GM19328 (cell line): Measurements from ENCODE around the gene SLC16A8.

Source experiments
- ATAC-seq: cut with Tn5 transposase; IDR thresholded peaks from one replicate; pipeline ENCODE4 v1.9.1; 2021; ENCODE audit warnings: mild to moderate bottlenecking, moderate library complexity; ENCODE audit not compliant: unreplicated experiment

Gene SLC16A8

DNA sequence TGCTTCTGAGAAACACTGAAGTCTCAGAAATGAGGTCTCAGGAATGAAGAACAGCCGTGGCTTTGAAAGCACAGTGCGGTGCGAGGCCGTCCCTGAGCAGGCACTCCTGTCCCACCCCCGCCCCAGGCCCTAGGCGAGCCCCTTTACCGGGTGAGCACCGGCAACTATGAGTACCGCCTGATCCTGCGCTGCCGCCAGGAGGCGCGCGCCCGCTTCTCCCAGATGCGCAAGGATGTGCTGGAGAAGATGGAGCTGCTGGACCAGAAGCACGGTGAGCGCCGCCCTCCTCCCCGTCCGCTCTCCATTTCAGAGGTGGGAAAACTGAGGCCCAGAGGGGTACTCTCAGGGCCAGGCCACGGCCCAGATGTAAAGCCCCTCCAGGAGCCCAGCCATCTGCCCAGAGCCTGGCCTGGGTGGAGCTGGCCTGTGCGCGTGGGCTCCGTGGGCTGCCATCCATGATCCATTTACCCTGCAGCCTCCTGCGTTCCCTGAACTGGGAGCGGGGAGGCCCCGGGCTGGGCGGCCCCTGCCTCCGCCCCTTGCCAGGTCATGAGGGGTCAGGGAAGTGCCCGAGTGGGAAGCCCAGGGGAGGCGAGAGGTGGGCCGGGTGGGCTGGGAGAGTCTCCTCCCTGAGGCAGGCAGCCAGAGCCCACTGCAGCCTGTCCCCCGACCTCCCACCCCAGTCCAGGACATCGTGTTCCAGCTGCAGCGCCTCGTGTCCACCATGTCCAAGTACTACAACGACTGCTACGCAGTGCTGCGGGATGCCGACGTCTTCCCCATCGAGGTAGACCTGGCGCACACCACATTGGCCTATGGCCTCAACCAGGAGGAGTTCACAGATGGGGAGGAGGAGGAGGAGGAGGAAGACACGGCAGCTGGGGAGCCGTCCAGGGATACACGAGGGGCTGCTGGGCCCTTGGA lies 9.5 kb downstream of the SLC16A8 start:
- no peak for ATAC-seq

DNA sequence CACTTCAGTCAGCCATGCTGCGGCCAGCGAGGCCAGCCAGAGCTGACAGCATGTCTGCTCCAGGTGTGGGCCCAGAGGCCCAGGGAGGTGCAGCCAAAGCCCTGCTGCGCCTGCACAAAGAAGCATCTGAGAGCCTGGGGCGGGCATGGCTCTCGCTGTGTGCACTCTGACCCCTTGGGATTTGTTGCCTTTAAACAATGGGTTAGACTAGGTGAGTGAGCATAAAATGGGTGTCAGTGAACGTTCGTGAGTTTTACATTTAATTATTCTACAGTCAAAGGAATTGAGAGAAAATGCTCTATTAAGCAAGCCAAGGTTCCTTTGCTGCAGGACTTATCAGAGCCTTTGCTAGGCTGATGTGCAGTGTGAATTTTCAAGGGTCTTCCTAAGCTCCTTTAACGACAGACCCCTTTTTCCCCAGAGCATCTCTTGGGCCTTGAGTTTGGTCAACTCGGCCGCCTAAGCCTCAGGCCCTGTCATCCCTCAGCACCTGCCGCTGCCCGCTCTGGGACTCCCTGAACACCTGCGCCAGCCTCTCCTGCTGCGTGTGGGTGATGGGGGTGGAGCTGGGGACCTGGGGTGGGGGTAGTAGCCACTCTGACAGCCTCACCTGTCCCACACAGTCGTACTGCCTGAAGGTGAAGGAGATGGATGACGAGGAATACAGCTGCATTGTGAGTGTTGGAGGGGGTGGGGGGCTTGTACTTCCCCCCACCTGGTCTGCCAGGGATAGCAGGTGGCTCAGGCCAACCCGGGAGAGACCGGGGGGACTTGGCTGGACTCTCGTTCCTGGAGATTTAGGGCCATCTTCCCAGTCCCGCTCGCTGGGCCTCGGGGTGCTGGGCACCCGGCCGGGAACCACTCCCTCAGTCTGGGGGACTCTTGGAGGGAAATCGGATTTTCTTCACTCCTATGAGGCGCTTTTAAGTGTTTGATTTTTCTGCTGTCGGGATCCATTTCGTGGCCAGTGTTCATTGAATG lies 10.5 kb downstream of the SLC16A8 start:
- no peak for ATAC-seq

DNA sequence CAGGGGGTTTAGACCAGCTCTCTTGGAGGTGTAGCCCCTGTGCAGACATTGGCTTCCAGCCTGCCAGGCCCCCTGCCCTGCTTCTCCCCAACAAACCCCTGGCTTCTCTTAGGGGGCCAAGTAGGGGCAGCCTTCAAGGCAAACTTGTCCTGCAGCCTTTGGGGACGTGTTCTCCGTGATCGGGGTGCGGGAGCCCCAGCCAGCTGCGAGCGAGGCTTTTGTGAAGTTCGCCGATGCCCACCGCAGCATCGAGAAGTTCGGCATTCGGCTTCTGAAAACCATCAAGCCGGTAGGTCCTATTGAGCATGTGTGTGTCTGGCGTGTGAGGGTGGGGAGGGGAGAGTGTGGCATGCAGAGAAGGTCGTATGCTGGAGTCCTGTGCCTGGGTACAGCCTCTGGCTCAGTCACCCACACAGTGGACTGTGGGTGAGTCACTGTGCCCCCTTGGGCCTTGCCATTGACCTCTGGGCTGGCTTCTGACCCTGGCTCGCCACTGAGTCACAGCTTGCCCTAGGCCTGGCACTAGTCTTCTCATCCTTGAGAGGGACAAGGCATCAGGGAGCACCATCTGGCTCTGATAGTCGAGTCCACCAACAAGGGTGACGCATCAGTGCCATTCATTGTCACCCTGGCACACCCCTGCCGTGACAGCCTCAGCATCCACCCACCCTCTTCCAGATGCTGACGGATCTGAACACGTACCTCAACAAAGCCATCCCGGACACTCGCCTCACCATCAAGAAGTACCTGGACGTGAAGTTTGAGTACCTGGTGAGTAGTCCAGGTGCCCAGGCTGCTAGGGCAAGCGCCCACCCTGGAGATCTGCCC lies 11.4 kb downstream of the SLC16A8 start:
- ATAC-seq = no peak

DNA sequence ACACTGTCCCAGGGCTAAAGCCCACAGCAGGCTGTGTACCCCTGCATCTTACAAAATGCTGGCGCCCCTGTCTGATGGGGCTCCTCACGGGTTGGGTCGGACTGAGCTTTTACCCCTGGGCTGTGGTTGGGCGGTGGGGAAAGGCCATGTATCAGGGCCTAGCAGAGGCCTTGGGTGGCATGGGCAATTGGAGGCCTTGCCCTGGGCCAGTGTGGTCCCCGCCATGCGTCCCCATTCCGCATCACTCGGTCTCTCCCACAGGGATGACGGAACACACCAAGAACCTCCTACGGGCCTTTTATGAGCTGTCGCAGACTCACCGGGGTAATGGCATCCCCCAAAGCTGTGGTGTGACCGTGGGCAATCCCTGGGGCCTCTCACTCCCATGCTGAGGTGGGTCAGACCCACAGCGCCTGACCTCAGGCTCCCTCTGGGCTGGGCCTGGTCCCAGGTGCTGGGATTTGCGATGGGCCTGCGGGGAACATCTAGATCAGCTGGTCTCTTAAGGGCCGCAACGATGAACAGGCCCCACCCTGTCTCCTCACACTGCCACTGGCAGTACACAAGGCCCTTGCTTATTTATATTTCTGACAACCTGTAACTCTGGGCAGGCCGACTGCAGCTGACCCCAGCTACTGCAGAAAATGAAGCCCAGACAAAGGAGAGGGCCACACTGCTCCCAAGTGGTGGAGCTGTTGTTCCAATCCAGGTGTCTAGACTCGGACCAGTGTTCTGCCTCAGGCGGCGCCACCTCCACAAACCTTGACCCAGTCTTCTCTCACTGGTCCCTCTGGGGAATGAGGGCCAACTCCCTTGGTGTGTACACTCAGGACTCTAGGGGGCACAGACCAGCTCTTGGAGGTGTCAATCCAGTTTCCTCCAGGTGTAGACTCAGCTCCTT lies 12.3 kb downstream of the SLC16A8 start:
- no peak for ATAC-seq

DNA sequence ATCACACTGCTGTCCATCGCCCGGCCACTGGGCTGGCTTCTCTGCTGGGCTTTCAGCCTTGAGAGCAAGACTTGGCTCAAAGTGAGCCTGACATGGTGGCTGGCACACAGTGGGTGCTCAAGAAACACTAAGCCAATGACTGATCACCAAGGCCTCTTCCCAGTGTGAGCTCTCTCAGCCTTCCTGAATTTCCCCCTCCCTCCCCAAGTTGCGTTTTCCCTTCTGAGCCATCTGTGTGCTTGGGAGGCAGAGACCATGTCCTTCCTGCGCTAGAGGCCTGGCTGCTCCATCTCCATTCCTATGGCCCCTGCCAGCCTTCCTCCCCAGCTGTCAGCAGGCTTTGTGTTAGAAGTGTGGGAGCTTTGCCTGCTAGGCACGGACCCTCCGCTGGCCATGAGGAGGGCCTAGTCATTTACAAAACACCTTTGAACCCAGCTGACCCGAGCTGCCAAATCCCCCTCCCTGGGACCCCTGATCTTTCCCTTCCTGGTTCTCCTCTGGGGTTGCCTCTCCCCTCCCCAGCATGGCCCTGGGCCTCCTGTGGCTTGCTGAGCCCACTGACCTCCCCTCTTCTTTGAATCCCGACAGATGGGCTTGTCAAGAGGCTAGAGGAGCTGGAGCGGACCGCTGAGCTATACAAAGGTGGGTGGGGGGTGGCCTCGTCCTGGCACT lies 13.6 kb downstream of the SLC16A8 start:
- no peak for ATAC-seq

DNA sequence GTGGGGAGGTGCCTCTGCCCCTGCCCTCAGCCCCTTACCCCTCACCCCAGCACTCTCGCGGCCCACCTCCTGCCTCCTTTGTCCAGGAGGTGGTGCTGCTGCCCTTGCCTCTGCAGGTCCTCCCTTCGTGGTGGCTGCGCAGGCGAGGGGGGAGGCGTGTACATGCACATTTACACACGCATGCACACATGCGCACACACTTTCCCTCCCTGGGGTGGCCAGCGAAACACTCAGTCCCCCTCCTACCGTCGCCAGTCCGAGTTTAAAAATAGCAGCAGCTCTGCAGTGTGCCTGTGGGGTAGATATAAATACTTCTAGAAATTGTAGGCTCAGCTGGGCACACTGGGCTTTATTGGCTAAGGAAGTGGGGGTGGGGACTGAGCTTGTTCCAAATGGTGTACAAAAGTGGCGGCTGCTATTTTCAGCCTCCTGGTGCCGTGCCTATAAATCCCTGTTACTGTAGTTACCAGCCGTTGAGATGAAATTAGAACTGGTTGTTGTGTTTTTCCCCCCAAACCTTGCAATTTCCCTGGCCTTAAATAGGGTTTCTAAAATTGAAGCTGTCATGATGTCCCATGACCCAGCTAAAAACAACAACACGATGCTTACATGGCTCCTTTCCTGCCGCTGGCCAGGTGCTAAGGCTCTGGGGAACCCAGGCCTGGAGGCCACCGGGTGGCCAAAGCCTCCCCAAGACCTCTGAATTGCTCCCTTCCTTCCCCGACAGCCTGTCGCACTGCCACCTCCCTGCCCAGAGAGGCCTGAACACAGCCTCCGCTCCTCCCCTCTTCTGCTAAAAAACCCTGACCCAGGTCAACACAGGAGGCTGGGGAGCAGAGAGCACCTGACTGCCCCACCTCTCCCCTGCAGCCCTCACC lies 14.4 kb downstream of the SLC16A8 start:
- ATAC-seq = no peak

DNA sequence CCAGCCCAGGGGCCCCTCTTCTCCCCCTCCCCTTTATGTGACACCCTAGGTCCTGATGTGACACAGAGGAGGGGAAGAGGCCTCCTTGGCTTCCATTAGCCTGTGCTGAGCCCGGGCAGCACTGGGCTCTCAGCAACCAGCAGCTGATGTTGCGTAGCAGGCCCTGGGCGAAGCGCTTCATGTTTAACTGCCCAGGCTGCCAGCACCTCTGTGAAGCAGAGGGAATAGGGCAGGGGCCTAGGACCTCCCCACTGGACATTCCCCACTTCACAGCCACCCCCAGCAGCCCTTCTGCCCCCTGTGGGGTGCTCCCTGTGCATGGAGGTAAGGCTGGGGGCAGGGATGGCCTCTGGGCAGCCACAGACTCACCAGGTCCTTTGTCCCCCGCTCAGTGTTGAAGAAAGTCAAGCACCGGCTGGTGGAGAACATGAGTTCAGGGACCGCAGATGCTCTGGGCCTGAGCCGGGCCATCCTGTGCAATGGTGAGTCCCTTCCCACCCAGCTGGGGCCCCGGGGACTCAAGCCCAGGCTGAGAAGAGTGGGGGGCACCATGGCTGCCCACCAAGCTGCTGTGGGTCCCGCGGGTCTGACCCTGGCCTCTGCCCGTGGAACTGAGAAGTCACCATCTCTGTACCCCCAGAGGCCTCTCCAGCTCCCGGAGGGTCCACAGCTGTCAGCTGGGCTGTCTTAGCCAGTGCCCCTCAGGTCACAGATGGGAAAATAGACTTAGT lies 15.2 kb downstream of the SLC16A8 start:
- ATAC-seq = no peak

DNA sequence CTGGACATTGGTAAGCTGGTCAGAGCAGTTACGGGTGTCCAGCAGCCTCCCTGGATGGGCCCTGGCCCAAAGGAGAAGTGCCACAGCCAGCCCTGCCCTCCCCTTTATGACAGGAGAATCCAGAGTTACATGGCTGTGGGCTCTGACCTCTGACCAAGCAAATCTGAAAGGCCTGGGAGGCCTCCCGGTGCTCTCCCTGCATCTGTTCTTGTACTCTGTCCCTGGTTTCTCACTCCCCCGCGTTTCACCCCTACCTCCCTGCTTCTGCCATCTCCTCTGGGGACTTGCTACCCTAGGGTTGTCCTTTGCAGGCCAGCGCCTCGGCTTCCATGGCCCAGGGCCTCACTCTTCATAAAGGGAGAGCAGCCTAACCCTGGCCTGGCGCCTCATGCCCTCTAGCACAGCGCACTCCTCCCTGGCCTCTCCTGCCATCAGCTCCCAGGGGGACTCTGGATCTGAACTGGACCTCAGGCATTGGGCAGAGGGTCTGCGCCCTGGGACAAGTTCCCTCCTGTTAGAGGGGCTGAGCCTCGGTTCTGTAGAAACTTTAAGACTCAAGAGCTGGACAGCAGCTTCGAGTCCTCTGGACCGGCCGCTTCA lies 16.1 kb downstream of the SLC16A8 start:
- ATAC-seq = no peak

DNA sequence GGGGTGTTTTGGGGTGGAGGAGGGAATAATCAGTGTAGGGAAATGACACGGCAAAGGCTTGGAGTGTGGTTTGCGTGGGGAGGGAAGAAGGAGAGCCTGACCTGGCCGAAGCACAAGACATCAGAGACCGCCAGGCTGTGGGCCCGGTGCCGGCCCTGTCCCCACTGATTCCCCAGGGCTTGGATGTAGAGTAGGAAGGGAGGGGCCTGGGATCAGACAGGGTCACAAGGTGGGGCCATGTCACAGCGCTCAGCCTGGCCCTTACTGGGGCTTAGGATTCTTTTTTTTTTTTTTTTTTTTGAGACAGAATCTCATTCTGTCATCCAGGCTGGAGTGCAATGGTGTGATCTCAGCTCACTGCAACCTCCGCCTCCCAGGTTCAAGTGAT lies 17.0 kb downstream of the SLC16A8 start:
- no peak for ATAC-seq

DNA sequence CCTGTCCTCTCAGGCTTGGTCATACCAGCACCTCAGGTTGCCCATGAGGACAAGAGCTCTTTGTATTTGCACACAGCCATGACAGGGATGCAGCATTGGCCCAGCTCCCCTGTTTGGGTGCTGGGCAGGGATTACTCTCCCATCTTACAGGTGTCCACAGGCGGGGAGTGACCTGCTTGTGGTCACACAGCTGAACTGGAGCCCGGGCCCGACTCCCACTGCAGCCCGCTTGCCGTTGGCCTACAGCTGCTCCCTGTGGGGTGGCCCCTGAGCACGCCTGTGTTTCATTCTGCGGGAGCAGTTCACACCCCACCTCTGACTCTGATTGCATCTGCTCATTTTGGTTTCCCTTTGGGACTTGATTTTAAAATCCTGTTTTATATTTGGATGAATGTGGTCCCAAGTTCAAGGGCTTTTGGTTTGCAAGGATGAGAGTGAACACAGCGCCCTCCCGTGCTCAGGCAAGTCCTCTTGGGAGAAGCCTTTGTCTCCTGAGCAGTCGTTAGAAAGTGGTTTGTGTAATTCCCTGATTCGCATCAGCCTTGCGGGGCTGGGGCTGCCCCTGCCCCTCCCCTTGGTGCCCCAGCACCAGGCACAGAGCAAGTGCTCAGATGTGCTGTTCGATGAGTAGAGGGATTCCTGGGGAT lies 17.5 kb downstream of the SLC16A8 start:
- no peak for ATAC-seq

DNA sequence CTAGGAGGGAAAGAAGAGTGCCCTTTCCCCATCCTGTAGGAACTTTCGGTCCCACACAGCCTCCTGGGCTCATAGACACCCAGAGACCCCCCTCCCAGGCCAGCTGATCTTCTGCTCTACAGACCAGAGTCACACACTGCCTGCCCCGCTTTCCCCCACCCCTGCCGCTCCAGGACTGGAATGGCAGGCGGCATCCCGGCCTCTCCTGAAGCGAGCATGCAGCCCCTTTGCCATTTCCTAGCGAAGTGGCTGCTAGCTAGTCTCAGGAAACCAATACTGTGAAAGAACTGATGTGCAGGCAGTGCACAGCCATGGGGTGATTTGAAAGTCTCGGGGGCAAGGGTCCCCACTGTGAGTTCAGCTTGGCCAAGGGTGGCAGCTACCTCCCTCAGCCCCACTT lies 18.4 kb downstream of the SLC16A8 start:
- no peak for ATAC-seq

DNA sequence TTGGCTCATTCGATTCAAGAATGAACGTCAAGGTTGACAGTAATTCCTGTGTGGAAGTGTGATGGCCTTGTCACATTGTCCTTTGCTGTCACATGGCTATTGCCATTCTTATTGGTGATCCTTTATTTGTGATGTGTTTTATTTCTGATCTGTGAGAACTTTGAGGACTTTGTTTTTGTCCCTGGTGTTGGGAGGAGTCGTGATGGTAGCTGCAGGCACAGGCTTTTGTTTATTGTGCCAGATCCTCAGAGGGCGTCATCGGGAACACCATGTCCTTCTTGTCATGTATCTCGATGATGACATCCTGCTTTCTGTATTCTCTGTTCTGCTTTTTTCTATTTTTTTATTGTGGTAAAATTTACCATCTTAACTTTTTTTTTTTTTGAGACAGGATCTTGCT lies 21.2 kb downstream of the SLC16A8 start:
- ATAC-seq = no peak

DNA sequence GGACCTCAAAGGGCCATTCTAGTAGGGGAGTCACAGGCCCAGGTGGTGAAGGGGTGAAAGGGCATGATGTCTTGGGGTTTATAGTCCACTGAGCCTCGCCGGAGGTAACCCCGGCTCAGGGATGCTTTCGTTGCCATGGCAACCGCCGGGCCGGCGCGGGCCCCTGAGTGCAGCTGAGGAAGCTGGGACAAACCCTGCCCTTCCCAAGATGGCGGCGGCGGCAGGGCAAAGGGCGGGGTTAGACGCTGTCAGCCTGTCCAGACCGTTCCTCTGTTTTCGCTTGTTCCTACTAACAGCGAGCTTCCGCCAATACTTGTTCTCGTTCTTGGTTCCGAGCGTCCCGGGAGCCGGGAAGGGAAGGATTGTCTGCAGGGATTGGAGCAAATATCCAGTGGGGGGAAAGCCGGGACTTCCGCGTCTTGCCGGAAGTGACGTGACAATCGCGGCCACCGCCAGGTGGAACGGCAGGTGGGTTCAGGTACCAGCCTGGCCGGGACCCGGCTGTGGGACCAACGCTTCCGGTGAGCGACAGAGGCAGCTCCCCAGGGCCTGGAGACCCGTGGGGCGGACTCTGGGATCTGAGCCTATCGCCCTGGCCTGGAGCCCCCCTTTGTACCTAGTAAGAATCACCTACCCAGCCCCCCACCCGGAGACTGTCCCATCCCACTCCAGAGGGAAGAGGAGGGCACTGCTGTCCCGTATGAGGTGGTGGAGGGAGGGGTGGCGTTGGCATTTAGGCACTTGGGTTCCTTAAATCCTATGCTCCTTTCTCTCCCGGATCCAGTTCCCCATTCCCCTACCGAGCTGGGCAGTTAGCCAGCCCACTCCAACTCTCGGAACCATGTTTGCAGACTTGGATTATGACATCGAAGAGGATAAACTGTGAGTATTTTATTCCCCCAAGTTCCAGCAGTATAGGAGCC lies 26.8 kb downstream of the SLC16A8 start, which contains the start of gene PICK1:
TSS of gene PICK1 (plus strand) at position 436 of the 923 bp plus-strand sequence. CDS start at position 842, 406 bp downstream.
- ATAC-seq = no peak

DNA sequence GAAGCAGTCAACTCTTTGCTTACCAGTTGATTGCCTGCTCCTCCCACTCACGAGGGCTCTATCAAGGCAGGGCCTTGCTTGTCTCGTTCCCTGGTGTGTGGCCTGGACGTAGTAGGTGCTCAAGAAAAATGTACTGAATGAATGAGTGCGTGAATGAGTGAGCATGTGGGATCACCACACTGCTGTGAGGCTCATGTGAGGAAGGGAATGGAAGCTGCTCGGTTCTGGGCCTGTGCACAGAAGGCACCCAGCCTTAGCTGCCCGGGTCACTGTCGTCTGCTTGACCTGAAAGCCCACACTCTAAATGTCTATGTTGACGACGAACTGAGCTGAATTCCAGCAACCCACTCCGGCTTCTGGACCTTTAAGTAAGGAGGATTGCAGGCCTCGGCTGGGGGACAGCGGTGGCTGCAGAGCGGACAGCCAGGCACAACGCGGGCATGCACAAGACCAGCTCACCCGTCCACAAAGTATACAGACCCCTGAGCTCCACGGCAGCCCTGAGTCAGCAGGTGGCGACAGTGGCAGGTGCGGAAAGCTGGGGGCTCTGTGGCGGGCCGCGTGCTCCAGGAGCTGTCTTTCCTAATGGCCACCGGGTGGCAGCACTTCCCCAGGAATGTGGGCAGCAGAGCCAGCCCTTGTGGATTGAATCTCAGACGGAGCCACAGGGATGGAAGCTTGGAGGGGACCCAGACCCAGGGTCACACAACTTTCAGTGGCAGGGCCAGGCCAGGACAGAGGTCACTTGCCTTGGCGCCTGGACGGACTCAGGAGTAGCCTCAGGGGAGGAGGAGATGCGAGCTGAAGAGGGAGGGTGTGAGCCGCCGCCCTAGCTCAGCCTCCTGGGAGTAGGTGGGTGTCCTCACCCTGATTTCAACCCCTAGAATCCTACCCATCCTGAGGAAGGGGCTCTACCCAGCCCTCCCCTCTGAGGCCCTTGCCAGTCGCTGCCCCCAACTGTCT lies 31.8 kb downstream of the SLC16A8 start:
- no peak for ATAC-seq
